CD4-positive, alpha-beta T cell (primary cell): ENCODE data around the gene EML3. TPM values are rescaled to one million over a fixed set of nuclear protein-coding genes. Genes with fewer than 3 reads are reported as not detected.
A peak's percentile ranks its signal among the peaks of the same experiment; 100 is the strongest.
"Not testable (repeated sequence)": the region's sequence is repeated elsewhere in the genome, so short reads cannot be mapped to it uniquely, and the experiment has no call there.

Experiments
- ATAC-seq: fragments of 200-7000 bp; cut with Tn5 transposase; one replicate; pipeline ENCODE4 v1.10.0; 2022; ENCODE audit warnings: mild to moderate bottlenecking; ENCODE audit not compliant: poor library complexity
- CTCF ChIA-PET: fragments of 350-600 bp; sonication (Branson Sonifier 250); formaldehyde crosslinking; loops from one replicate; lab custom pipeline; 2021; ENCODE audit warnings: antibody characterized with exemption, inconsistent platforms; lab: Charles Lee
- POLR2A ChIA-PET: fragments of 350-600 bp; sonication (Branson Sonifier 250); formaldehyde crosslinking; loops from one replicate; lab custom pipeline; 2021; ENCODE audit warnings: antibody characterized with exemption, inconsistent platforms; lab: Charles Lee
- DNase-seq, 14 experiments: peaks; one replicate each; pipeline ENCODE4 v3.0.0-alpha.2; 2013 to 2020; ENCODE audit warnings: mixed read lengths in 2 of 14
- H3K27ac ChIP-seq, 2 donors: one replicate each; pipeline versions ENCODE4 v1.5.1 to v1.7.0; 2013; ENCODE audit warnings: low read length in 2 of 2, low read depth in 1 of 2, mild to moderate bottlenecking in 1 of 2
- H3K27me3 ChIP-seq, 2 experiments: 1 replicate in 1 of 2; 2 replicates in 1 of 2; pipeline versions ENCODE4 v1.6.1 to v1.7.0; 2013; ENCODE audit warnings: low read length in 2 of 2, control low read depth in 1 of 2, mild to moderate bottlenecking in 1 of 2, moderate library complexity in 1 of 2; ENCODE audit not compliant: insufficient read depth in 2 of 2, control insufficient read depth in 1 of 2
- H3K36me3 ChIP-seq: one replicate; pipeline ENCODE4 v1.6.1; 2013; ENCODE audit warnings: low read length, control low read depth; ENCODE audit not compliant: insufficient read depth
- H3K4me1 ChIP-seq: one replicate; pipeline ENCODE4 v1.6.1; 2013; ENCODE audit warnings: low read length, control low read depth; ENCODE audit not compliant: insufficient read depth
- H3K4me3 ChIP-seq: one replicate; pipeline ENCODE4 v1.5.1; 2013; ENCODE audit warnings: mild to moderate bottlenecking, low read length, moderate library complexity
- H3K9me3 ChIP-seq, 2 experiments: 1 replicate in 1 of 2; 2 replicates in 1 of 2; pipeline versions ENCODE4 v1.6.1 to v1.7.0; 2013; ENCODE audit warnings: low read length in 2 of 2, mild to moderate bottlenecking in 2 of 2, control low read depth in 1 of 2, moderate library complexity in 1 of 2; ENCODE audit not compliant: control insufficient read depth in 1 of 2, insufficient read depth in 1 of 2
- H3K27ac Mint-ChIP-seq: one replicate; pipeline ENCODE4 v1.8.0; 2020; ENCODE audit warnings: mixed read lengths
- H3K27me3 Mint-ChIP-seq: one replicate; pipeline ENCODE4 v1.8.0; 2021; ENCODE audit warnings: mixed read lengths
- H3K36me3 Mint-ChIP-seq: one replicate; pipeline ENCODE4 v1.8.0; 2021; ENCODE audit warnings: low read depth, mixed read lengths
- H3K4me1 Mint-ChIP-seq: one replicate; pipeline ENCODE4 v1.8.0; 2021; ENCODE audit warnings: low read depth, mixed read lengths
- H3K4me3 Mint-ChIP-seq: one replicate; pipeline ENCODE4 v1.8.0; 2020; ENCODE audit warnings: mild to moderate bottlenecking, mixed read lengths
- H3K9me3 Mint-ChIP-seq: one replicate; pipeline ENCODE4 v1.8.0; 2020; ENCODE audit warnings: mixed read lengths
- intact Hi-C, 2 experiments: fragments of 100-400 bp; cut with DNase I in 1 of 2; cut with micrococcal nuclease in 1 of 2; formaldehyde crosslinking; loops; one replicate each; pipeline versions ENCODE4 v1.15.1 to v1.9.0; 2023 to 2025; cut with DNase I, micrococcal nuclease
- total RNA-seq, 174 experiments: library from RNA in 2 of 174; stranded (reverse) in 2 of 174; gene quantifications; one replicate each; pipeline ENCODE4 v1.2.3 and lab custom pipeline; 2021 to 2026
- TF ChIP-seq, protein P1 (sequence below): fragments of 200-600 bp; IDR thresholded peaks from one replicate; pipeline ENCODE4 v1.8.0; 2022; ENCODE audit warnings: antibody characterized with exemption, mild to moderate bottlenecking

Gene EML3
- total RNA-seq, 2 experiments from 2014 or later: 142 to 144 TPM

DNA sequence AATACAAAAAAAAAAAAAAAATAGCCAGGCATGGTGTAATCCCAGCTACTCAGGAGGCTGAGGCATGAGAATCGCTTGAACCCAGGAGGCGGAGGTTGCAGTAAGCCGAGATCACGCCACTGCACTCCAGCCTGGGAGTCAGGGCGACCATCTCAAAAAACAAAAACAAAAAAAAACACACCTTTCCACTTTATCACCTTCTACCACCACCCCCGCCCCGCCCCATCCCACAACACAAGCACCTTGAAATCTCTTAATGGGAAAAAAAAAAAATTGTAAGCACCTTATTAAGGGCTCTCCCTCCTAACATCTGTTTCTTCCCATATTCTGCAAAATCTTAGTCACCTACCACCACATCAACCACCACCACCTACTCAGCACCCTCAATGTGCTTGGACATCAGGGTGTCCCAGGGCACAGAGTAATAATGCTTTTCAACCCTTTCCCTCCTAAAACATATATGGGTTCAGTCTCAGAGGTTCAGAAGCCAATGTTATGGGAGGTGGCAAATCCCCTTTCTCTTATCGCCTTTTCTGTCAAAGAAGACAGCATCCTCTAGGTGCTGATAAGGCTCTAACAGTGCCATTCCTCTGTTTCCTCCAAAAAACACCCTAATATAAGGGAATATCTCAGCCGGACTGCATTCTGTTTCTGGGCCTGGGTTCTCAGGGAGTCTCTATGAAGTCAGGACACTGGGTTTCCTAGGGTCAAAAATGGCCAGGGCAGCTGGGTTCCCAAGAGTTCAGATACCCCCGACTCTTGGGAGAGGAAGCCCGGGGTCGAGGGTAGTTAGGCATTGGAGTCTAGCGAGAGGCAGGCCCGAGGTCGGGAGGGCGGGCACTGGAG lies 39.8 kb upstream of the EML3 start:
- peak overlapping the region; percentile 94 for H3K4me3 Mint-ChIP-seq
- TF ChIP-seq, protein P1, sequence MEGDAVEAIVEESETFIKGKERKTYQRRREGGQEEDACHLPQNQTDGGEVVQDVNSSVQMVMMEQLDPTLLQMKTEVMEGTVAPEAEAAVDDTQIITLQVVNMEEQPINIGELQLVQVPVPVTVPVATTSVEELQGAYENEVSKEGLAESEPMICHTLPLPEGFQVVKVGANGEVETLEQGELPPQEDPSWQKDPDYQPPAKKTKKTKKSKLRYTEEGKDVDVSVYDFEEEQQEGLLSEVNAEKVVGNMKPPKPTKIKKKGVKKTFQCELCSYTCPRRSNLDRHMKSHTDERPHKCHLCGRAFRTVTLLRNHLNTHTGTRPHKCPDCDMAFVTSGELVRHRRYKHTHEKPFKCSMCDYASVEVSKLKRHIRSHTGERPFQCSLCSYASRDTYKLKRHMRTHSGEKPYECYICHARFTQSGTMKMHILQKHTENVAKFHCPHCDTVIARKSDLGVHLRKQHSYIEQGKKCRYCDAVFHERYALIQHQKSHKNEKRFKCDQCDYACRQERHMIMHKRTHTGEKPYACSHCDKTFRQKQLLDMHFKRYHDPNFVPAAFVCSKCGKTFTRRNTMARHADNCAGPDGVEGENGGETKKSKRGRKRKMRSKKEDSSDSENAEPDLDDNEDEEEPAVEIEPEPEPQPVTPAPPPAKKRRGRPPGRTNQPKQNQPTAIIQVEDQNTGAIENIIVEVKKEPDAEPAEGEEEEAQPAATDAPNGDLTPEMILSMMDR: no peak
- intact Hi-C loops: loop anchor here (1.0 to 5.0 kb wide), 6 partner anchors 13 to 60 kb away; partner anchors contain the start of genes C11orf98 (in 2 of the 2), CSKMT (in 2 of the 2), UQCC3 (in 2 of the 2) and EML3 (in 1 of the 2)
- ChIA-PET CTCF (interaction anchor here (0.7 to 1.4 kb wide), 4 partner anchors 13 to 40 kb away, joined by 3 to 6 read pairs (median 4); partner anchors contain the start of genes C11orf98, CSKMT, EML3 and LBHD1), POLR2A (interaction anchor here (0.9 to 5.6 kb wide), 32 partner anchors 11 to 1688 kb away, joined by 3 to 170 read pairs (median 6); partner anchors contain the start of genes B3GAT3, C11orf98, CCDC88B and CSKMT)
- Histone ChIP-seq H3K27me3 (no peaks in the 10 kb centered on the region), H3K9me3 (no peaks in the 10 kb centered on the region), H3K4me3 (peak overlapping the region; percentile 96), H3K36me3 (peaks cover 24% of the 10 kb centered on the region), H3K27ac (peak overlapping the region; percentile 89 to 94), H3K4me1 (peaks cover 28% of the 10 kb centered on the region)
- peak; percentile 5 for ATAC-seq
- peaks cover 17% of the 10 kb centered on the region for H3K4me1 Mint-ChIP-seq
- H3K9me3 Mint-ChIP-seq: no peaks in the 10 kb centered on the region
- peak overlapping the region; percentile 97 for H3K27ac Mint-ChIP-seq
- DNase-seq: peak in 4 of 14 experiments; percentile 43 to 62 (median 51)
- H3K27me3 Mint-ChIP-seq: no peaks in the 10 kb centered on the region
- peaks cover 21% of the 10 kb centered on the region for H3K36me3 Mint-ChIP-seq

DNA sequence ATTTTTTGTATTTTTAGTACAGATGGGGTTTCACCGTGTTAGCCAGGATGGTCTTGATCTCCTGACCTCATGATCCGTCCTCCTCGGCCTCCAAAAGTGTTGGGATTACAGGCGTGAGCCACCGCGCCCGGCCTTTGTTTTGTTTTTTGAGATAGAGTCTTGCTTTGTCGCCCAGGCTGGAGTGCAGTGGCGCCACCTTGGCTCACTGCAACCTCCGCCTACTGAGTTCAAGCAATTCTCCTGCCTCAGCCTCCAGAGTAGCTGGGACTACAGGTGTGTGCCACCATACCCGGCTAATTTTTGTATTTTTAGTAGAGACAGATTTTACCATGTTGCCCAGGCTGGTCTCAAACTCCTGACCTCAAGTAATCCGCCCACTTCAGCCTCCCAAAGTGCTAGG lies 37.7 kb upstream of the EML3 start:
- not testable (repeated sequence) for H3K9me3 Mint-ChIP-seq, H3K27me3 ChIP-seq, ATAC-seq, H3K27ac Mint-ChIP-seq, H3K4me3 Mint-ChIP-seq, H3K27me3 Mint-ChIP-seq, H3K4me3 ChIP-seq, H3K27ac ChIP-seq, H3K9me3 ChIP-seq, DNase-seq
- ChIA-PET POLR2A (interaction anchor here (1.7 to 7.0 kb wide), 2 partner anchors 15 to 191 kb away, joined by 5 to 77 read pairs; partner anchors contain the start of genes C11orf98 and CSKMT), CTCF (interaction anchor here (0.6 kb wide), 1 partner anchor 57 kb away, joined by 4 read pairs; no protein-coding TSS in a partner anchor)
- Histone ChIP-seq H3K36me3 (peaks cover 26% of the 10 kb centered on the region), H3K4me1 (peaks cover 44% of the 10 kb centered on the region)
- intact Hi-C loops: loop anchor here in 1 of 2 experiments (5.0 kb wide), 2 partner anchors 38 to 58 kb away; partner anchors contain the start of genes EML3, ROM1 and TUT1
- Mint-ChIP-seq H3K36me3 (peaks cover 36% of the 10 kb centered on the region), H3K4me1 (peaks cover 30% of the 10 kb centered on the region)

DNA sequence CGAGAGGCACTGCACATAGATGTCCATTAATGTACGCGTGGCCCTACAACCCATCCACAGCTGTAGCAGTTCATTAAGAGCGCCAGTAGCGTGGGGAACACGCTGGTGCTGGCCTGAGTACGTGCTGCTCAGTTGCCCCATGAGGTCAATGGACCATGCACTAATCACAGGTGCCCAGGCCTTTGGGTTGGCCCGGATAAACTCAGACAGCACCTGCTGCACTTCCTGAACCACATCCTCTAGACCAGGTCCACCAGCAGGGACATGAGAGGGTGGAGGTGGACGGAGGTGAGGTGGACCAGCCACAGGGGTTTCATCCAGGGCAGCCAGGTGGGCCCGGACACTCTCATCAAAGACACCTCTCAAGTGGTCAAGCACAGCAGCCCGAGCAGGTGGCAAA lies 36.9 kb upstream of the EML3 start:
- POLR2A ChIA-PET: interaction anchor here (0.9 to 7.0 kb wide), 4 partner anchors 16 to 192 kb away, joined by 4 to 77 read pairs (median 6); partner anchors contain the start of genes C11orf98, CSKMT and TUT1
- intact Hi-C loops: no loop called here
- Mint-ChIP-seq H3K27me3 (no peaks in the 10 kb centered on the region), H3K27ac (no peak overlapping the region), H3K36me3 (peaks cover 36% of the 10 kb centered on the region), H3K4me1 (peaks cover 36% of the 10 kb centered on the region), H3K9me3 (no peaks in the 10 kb centered on the region), H3K4me3 (peak overlapping the region; percentile 7)
- DNase-seq (no peak), ATAC-seq (no peak)
- Histone ChIP-seq H3K27me3 (no peaks in the 10 kb centered on the region), H3K4me1 (peaks cover 51% of the 10 kb centered on the region), H3K27ac (no peak overlapping the region), H3K36me3 (peaks cover 32% of the 10 kb centered on the region), H3K4me3 (no peak overlapping the region), H3K9me3 (no peaks in the 10 kb centered on the region)
- TF ChIP-seq, protein P1: no peak
- CTCF ChIA-PET: no interaction called here
